GM10847 (cell line): ENCODE measurements around the gene TRNP1.

Experiments used
- POLR2A ChIP-seq: IDR thresholded peaks from 2 replicates; pipeline ENCODE4 v1.6.1; 2011; ENCODE audit not compliant: insufficient read length; ENCODE audit errors: extremely low read depth

The TRNP1 gene

GRCh38 chr1:26994787-26995517 lies 1.5 kb downstream of the TRNP1 start:
- TF ChIP-seq POLR2A: no peak

- no peak for TF ChIP-seq POLR2A
Observed at GRCh38 chr1:26996024-26996423, 2.5 kb downstream of the TRNP1 start.

DNA sequence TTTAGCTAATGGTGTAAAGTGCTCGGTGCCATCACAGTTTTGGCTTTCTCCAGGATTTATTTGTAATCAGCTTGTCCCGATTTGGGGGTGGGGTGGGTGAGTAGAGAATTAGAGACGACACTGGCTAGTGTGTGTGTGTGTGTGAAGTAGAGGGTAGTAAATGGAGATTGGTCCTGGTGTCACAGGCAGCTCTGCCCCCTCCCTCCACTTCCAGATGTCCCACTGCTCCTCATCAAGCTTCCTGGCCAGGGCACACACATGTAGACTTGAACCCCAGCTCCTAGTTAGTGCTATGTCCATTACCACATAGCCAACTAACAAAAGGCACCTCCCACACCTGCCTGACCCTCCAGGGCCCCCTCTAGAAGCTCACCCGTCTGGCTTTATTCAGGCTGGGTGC lies 3.2 kb downstream of the TRNP1 start:
- no peak for TF ChIP-seq POLR2A

DNA sequence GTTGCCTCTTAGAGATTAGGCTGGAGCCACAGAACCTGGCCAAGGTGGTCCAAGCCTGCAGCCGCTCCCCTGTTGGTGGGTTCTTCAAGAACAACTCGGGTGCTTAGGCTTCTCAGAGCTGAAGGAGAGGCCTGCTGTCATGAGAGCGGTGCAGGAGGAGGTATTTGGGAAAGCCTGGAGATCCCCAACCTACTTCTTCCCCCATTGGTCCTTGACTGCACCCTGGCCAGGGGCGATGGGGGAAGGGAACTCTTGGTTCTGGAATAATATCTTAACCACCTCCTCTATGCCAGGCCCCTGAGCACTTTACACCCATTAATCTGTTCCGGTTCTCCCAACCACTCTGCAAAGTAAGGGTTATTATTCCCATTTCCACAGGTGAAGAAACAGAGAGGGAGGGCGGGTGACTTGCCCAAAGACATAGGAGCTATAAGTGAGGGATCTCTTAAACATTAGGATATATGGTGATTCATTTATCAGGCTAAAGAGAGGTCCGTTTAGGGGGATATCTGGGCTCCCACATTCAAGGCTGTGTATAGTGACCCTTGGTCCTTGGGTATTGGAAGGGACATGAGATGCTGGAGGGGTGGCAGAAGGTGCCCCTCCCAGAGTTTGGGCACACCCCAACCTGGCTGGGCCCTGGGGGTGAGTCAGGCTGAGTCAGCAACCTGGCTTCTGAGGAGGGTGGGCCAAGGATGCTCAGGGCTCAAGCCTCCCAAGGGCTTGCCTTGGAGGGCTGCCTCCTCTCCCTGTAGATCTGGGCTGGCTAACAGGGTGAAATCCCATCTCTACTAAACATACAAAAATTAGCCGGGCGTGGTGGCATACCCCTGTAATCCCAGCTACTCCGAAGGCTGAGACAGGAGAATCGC lies 5.2 kb downstream of the TRNP1 start:
- TF ChIP-seq POLR2A: no peak

DNA sequence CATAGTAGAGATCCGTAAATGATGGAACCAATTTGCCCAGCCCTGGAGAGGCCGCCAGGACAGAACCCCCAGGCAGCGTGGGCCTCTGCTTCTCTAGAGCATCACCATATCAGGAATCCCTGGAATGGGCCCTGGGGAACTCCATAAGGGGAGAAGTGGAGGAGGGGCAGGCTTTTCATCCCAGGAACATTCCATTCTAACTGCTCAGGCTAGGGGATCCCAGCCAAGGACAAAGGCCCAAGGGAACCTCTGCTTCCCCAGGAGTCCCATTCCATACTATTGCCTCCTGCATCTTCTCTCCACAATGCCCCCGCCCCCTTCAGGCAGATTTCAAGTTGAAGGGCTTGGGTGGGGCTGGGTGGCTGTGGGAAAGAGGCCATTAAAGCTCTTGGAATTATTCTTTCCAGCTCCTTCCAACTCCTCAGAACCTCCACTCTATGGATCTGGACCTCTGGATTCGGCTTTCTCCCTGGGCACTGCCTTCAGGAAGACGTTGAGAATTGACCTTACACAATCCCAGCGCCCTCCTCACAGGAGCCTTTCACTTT lies 6.0 kb downstream of the TRNP1 start:
- TF ChIP-seq POLR2A: no peak

- no peak for TF ChIP-seq POLR2A
Observed at GRCh38 chr1:27000090-27000816, 6.8 kb downstream of the TRNP1 start.

- no peak for TF ChIP-seq POLR2A
Observed at GRCh38 chr1:27000817-27001460, 7.4 kb downstream of the TRNP1 start.

- no peak for TF ChIP-seq POLR2A
Observed at GRCh38 chr1:27001570-27002360, 8.3 kb downstream of the TRNP1 start.

GRCh38 chr1:27003745-27004470 lies 10.4 kb downstream of the TRNP1 start:
- no peak for TF ChIP-seq POLR2A

GRCh38 chr1:27004471-27005165 lies 11.1 kb downstream of the TRNP1 start:
- no peak for TF ChIP-seq POLR2A

- TF ChIP-seq POLR2A: no peak
Observed at GRCh38 chr1:27005166-27005530, 11.7 kb downstream of the TRNP1 start.

DNA sequence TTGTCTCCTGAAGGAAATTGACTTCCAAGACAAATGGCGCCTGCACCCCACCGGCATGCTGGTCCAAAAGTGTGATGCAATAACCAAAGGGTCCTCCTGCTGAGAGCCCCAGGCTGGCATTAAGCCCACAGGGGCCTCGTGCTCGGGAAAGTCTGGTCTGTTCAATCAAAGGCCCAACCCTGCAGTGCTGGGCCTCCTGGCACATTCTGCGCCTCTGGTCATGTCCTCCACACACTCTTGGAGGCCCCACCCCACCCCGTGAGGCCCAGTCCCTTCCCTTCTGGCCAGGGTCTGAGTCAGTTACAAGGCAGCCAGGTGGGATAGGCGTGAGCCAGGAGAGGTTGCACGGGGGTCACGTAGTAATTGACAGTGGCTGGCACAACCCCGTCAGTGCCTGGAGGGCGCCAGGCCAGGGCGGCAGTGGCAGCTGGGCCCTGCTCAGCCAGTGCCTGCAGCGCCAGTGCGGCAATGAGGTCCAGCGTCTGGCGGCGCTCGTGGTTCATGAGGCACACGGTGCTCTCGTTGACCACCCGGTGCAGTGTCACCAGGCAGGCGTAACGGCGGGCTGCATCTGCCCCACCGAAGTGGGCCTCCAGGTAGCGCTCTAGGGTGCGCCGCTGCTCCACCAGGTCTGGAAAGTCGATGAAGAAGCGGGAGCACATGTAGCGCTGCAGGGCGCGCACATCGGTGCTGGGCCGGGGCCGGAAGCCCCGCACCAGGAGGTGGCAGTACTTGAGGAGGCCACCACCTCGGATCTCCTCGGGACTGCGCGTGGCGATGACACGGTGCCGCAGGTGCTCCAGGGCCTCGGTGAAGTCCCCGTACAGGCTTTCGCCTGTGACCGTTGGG lies 12.4 kb downstream of the TRNP1 start:
- no peak for TF ChIP-seq POLR2A
